GM21515 (cell line): ENCODE data around the gene RIOK3.

Source experiments
- ATAC-seq: cut with Tn5 transposase; IDR thresholded peaks from one replicate; pipeline ENCODE4 v1.9.1; 2021; ENCODE audit not compliant: unreplicated experiment

The RIOK3 gene

DNA sequence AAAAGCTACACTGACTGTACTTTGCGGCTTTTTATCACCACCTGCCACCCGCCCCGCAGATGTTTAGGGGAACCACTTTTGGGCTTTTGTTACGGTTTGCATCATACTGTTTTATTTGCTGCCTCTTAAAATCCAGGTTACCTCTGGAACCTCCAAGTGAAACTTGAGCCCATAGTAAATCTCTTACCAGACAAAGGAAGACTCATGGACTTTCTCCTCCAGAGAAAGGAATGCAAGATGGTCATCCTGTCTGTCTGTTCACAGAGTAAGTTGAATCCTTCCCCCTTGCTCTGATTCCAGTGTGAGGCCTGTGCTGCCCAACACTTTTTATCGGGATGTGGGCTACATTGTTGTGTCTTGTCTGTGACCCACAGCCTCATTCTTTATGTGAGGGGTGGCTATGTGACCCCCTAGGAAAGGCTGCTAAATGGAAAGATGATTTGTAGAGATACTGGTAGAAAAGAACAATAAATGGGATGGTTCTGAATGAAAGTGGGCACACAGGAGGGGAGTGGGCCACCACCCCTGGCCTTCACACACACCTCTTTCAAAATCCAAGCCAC is 73.5 kb downstream of the RIOK3 start:
- no peak for ATAC-seq

DNA sequence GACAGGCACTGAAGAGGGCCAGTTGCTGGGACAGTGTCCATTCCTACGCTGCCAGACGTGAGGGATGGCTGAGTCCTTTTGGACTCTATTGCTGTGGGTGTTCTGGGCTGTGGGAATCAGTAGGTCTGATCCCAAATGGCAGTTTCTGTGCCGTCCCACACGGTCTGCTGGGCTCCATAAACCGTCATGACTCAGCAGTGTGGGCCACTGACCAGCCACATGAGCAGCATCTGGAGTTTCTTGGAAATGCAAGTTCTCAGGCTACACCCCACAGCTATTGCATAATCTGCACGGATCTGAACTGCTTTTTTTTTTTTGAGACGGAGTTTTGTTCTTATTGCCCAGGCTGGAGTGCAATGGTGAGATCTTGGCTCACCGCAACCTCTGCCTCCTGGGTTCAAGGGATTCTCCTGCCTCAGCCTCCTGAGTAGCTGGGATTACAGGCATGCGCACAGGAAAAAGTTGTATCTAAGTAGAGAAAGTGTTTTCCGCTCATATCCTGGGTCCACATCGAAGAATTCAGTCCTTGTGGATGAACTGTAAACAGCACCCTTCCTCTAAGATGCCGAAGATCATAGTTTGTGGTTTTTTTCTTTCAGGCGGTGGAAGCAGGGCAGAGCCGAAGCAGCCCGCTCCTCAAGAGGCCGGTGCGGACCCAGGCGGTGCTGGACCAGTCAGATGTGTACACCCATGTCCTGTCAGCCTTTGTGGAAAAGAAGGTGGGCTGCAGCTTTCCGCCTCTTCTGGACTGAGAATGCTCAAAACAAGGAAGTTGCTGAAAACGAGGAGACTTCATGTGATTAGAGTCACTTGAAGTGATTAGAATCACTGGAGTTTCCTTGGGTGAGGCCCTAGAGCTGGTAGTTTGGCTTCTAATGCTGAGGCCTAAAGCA is 75.7 kb downstream of the RIOK3 start:
- no peak for ATAC-seq

DNA sequence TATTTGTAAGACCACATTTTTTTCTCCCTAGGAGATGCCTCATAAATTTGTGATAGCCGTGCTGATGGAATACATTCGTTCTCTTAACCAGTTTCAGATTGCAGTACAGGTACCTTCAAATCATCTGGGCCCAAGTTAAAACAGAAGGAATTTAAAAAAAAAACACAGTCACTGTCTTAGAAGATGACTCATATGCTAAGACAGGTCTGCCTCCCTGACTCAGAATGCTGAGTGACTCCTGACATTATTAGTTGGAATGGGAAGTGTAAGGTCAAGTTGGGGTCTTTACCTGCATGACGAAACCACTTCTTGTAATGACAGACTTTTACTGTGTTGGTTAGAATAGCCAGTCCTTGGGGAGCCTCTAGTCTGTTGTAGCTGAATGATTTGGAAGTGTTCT is 76.5 kb downstream of the RIOK3 start:
- ATAC-seq = no peak

GRCh38 chr18:23530195-23530594 is 77.1 kb downstream of the RIOK3 start:
- ATAC-seq = no peak

GRCh38 chr18:23531912-23532311 is 78.8 kb downstream of the RIOK3 start:
- no peak for ATAC-seq
